ENCODE results near the gene PRAMEF18. TPM values are rescaled to one million over a fixed set of nuclear protein-coding genes. Genes with fewer than 3 reads are reported as not detected.

PRAMEF18 gene
- total RNA-seq: not detected in 2 replicates

DNA sequence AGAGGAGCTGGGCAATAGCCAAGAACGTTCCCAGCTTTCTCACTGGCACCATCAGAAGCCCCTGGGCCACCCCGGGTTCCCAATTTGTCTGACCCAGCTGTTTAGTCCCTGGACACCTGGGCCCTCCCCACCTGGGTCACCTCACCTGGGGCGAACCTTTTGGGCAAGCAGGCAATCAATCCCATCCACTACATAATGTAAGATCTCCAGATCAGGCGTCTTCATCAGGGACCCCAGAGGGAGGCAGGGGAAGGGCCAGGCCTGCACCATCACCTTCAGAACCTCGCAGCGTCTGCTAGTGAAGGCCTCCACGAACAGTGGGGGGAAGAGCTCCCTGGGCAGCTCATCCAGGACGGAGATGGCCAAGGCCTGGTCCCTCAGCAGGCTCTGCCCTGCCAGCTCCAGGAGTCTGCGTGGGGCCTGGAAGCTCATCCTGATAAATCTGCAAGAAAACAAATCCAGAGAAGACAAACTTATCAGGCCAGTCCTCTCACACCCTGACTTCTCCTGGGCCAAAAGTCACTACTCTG, at the start of gene PRAMEF18:
Gene PRAMEF18, minus strand, starts transcription at position 480 of the 530 bp plus-strand sequence. Its CDS starts 48 bp downstream, at position 432.

GRCh38 chr1:13253898-13254297, 27.9 kb upstream of the PRAMEF18 start, which contains the start of gene PRAMEF5:
TSS of gene PRAMEF5 (plus strand) at chr1:13254198. CDS start at chr1:13259269, 5,071 bp downstream.

GRCh38 chr1:13201309-13201708, 24.6 kb downstream of the PRAMEF18 start, which contains the start of gene PRAMEF13:
TSS of gene PRAMEF13 (minus strand) at chr1:13201409. CDS start at chr1:13199589, 1,820 bp downstream.

Other genes starting within 250 kb of the PRAMEF18 start
- not detected in 2 replicates for gene PRAMEF27, start 169.6 kb downstream of the PRAMEF18 start, total RNA-seq
- gene HNRNPCL3, start 165.4 kb downstream of the PRAMEF18 start, total RNA-seq: not detected in 2 replicates
- not detected in 2 replicates for gene PRAMEF25, start 155.4 kb downstream of the PRAMEF18 start, total RNA-seq
- gene HNRNPCL2, start 109.3 kb downstream of the PRAMEF18 start, total RNA-seq: not detected in 2 replicates
- not detected in 2 replicates for gene PRAMEF26, start 70.1 kb downstream of the PRAMEF18 start, total RNA-seq
- gene HNRNPCL4, start 60.5 kb downstream of the PRAMEF18 start, total RNA-seq: not detected in 2 replicates
- not detected in 2 replicates for gene PRAMEF9, start 54.3 kb downstream of the PRAMEF18 start, total RNA-seq
- gene PRAMEF13, start 24.7 kb downstream of the PRAMEF18 start, total RNA-seq: not detected in 2 replicates
- not detected in 2 replicates for gene PRAMEF5, start 28.0 kb upstream of the PRAMEF18 start, total RNA-seq
- not detected in 2 replicates for gene PRAMEF8, start 59.0 kb upstream of the PRAMEF18 start, total RNA-seq
- not detected in 2 replicates for gene PRAMEF33, start 77.4 kb upstream of the PRAMEF18 start, total RNA-seq
- not detected in 2 replicates for gene PRAMEF15, start 89.4 kb upstream of the PRAMEF18 start, total RNA-seq
- not detected in 2 replicates for gene PRAMEF14, start 121.0 kb upstream of the PRAMEF18 start, total RNA-seq
- not detected in 2 replicates for gene PRAMEF19, start 145.8 kb upstream of the PRAMEF18 start, total RNA-seq
- gene PRAMEF17, start 163.5 kb upstream of the PRAMEF18 start, total RNA-seq: not detected in 2 replicates
- gene PRAMEF20, start 184.3 kb upstream of the PRAMEF18 start, total RNA-seq: not detected in 2 replicates

All from uterine smooth muscle cell (primary cell).